G401 (cell line): Measurements from ENCODE around the gene AUTS2. TPM values are rescaled to one million over a fixed set of nuclear protein-coding genes. Genes with fewer than 3 reads are reported as not detected.

ENCODE experiments used
- DNase-seq: peaks from one replicate; pipeline ENCODE4 v3.0.0-alpha.2; 2015; ENCODE audit warnings: low spot score
- in situ Hi-C: cut with HindIII; loops from 2 replicates; pipeline ENCODE4 v1.10.0; 2016; ENCODE audit warnings: low sequenced_read_pairs, mixed read lengths
- total RNA-seq: library from RNA; depleted of rRNA; stranded (reverse); fragments of >200 nt; shearing (Covaris generic); gene quantifications from 2 replicates; pipeline ENCODE4 v1.2.3, GENCODE V29; 2014

Gene AUTS2
- total RNA-seq, 1 experiment from 2014 or later, result 4.4 TPM

- in situ Hi-C loops, result no loop called here
- no peak for DNase-seq
Measured at GRCh38 chr7:70092314-70093204, 494.3 kb downstream of the AUTS2 start.

GRCh38 chr7:70093205-70093904 lies 495.1 kb downstream of the AUTS2 start:
- in situ Hi-C loops, result no loop called here
- no peak for DNase-seq

GRCh38 chr7:70094831-70095230 lies 496.6 kb downstream of the AUTS2 start:
- in situ Hi-C loops, result no loop called here
- DNase-seq, result no peak

GRCh38 chr7:70097645-70098044 lies 499.4 kb downstream of the AUTS2 start:
- in situ Hi-C loops, result no loop called here

GRCh38 chr7:70098133-70098561 lies 499.9 kb downstream of the AUTS2 start:
- no peak for DNase-seq
- in situ Hi-C loops, result no loop called here

More at GRCh38 chr7:70097645-70098044, 499.4 kb downstream of the AUTS2 start:
- DNase-seq, result no peak

- no peak for DNase-seq
- in situ Hi-C loops, result no loop called here
Measured at GRCh38 chr7:70098905-70099672, 500.8 kb downstream of the AUTS2 start.

- in situ Hi-C loops, result no loop called here
- DNase-seq, result no peak
Measured at GRCh38 chr7:70104243-70104642, 506.0 kb downstream of the AUTS2 start.

GRCh38 chr7:70113078-70113477 lies 514.8 kb downstream of the AUTS2 start:
- DNase-seq, result no peak
- in situ Hi-C loops, result no loop called here

GRCh38 chr7:70113536-70113935 lies 515.3 kb downstream of the AUTS2 start:
- in situ Hi-C loops, result no loop called here
- no peak for DNase-seq

GRCh38 chr7:70114806-70115205 lies 516.5 kb downstream of the AUTS2 start:
- no peak for DNase-seq
- in situ Hi-C loops, result no loop called here

GRCh38 chr7:70116244-70116643 lies 518.0 kb downstream of the AUTS2 start:
- no peak for DNase-seq
- in situ Hi-C loops, result no loop called here

- in situ Hi-C loops, result no loop called here
- no peak for DNase-seq
Measured at GRCh38 chr7:70116867-70117266, 518.6 kb downstream of the AUTS2 start.

GRCh38 chr7:70120851-70121250 lies 522.6 kb downstream of the AUTS2 start:
- in situ Hi-C loops, result no loop called here

GRCh38 chr7:70131817-70132216 lies 533.5 kb downstream of the AUTS2 start:
- in situ Hi-C loops, result no loop called here
- DNase-seq, result no peak

More at GRCh38 chr7:70120851-70121250, 522.6 kb downstream of the AUTS2 start:
- DNase-seq, result no peak

- in situ Hi-C loops, result no loop called here
Measured at GRCh38 chr7:70132226-70132851, 534.1 kb downstream of the AUTS2 start.

GRCh38 chr7:70132852-70133690 lies 534.8 kb downstream of the AUTS2 start:
- in situ Hi-C loops, result no loop called here
- DNase-seq, result no peak

More at GRCh38 chr7:70132226-70132851, 534.1 kb downstream of the AUTS2 start:
- no peak for DNase-seq

GRCh38 chr7:70134029-70134770 lies 535.9 kb downstream of the AUTS2 start:
- peak; percentile 9 for DNase-seq
- in situ Hi-C loops, result no loop called here

- in situ Hi-C loops, result no loop called here
- DNase-seq, result peak; percentile 34
Measured at GRCh38 chr7:70135656-70136055, 537.4 kb downstream of the AUTS2 start.
